Measurements from ENCODE around the gene RAC2.

RAC2 gene

GRCh38 chr22:37181681-37182080 lies 62.4 kb downstream of the RAC2 start:
- H3K27ac ChIP-seq (ENCODE audit: low read length): no peak overlapping the region
- no peak for DNase-seq
- H3K9me2 ChIP-seq (replicated peaks; ENCODE audit: insufficient read depth, low read length): no peaks in the 10 kb centered on the region

GRCh38 chr22:37180531-37181231 lies 63.4 kb downstream of the RAC2 start:
- Histone ChIP-seq H3K36me3 (replicated peaks; ENCODE audit: insufficient read depth, low read length) (no peaks in the 10 kb centered on the region), H3K4me1 (ENCODE audit: low read length) (no peaks in the 10 kb centered on the region), H3K9me3 (replicated peaks; ENCODE audit: insufficient read depth, low read length) (no peaks in the 10 kb centered on the region), H3K79me2 (ENCODE audit: low read length) (no peaks in the 10 kb centered on the region), H3K4me2 (ENCODE audit: low read depth, low read length) (no peak overlapping the region), H2AFZ (ENCODE audit: low read length) (no peak overlapping the region), H4K20me1 (ENCODE audit: insufficient read depth, low read length) (no peaks in the 10 kb centered on the region), H3K9me2 (replicated peaks; ENCODE audit: insufficient read depth, low read length) (no peaks in the 10 kb centered on the region), H3K27me3 (replicated peaks; ENCODE audit: insufficient read depth, low read length) (peaks cover 34% of the 10 kb centered on the region), H3K4me3 (ENCODE audit: low read length) (no peak overlapping the region), H3K9ac (ENCODE audit: low read length) (no peak overlapping the region), H3K27ac (ENCODE audit: low read length) (no peak overlapping the region), H3F3A (ENCODE audit: insufficient read depth, low read length) (no peaks in the 10 kb centered on the region)
- DNase-seq: no peak
- TF ChIP-seq EZH2phosphoT487 (IDR thresholded peaks at IDR 0.05; ENCODE audit: low read length): no peak
- TF ChIP-seq EZH2 (optimal IDR thresholded peaks at IDR 0.05; ENCODE audit: low read depth, low read length): no peak
- TF ChIP-seq CTCF (IDR thresholded peaks at IDR 0.05; ENCODE audit: low read length): no peak

More at GRCh38 chr22:37181681-37182080, 62.4 kb downstream of the RAC2 start:
- Histone ChIP-seq H2AFZ (ENCODE audit: low read length) (no peak overlapping the region), H3K4me2 (ENCODE audit: low read depth, low read length) (no peak overlapping the region), H3K36me3 (replicated peaks; ENCODE audit: insufficient read depth, low read length) (no peaks in the 10 kb centered on the region), H3F3A (ENCODE audit: insufficient read depth, low read length) (0 out of 2 replicates have a peak, but pooled peaks cover 2% of the 10 kb centered on the region), H4K20me1 (ENCODE audit: insufficient read depth, low read length) (no peaks in the 10 kb centered on the region), H3K9ac (ENCODE audit: low read length) (no peak overlapping the region), H3K79me2 (ENCODE audit: low read length) (no peaks in the 10 kb centered on the region), H3K4me1 (ENCODE audit: low read length) (peaks cover 3% of the 10 kb centered on the region; the same call in 1 of the 2 replicates), H3K9me3 (replicated peaks; ENCODE audit: insufficient read depth, low read length) (no peaks in the 10 kb centered on the region), H3K27me3 (replicated peaks; ENCODE audit: insufficient read depth, low read length) (peaks cover 24% of the 10 kb centered on the region), H3K4me3 (ENCODE audit: low read length) (no peak overlapping the region)
- TF ChIP-seq EZH2 (optimal IDR thresholded peaks at IDR 0.05; ENCODE audit: low read depth, low read length): no peak
- TF ChIP-seq EZH2phosphoT487 (IDR thresholded peaks at IDR 0.05; ENCODE audit: low read length): no peak
- no peak for TF ChIP-seq CTCF (IDR thresholded peaks at IDR 0.05; ENCODE audit: low read length)

GRCh38 chr22:37179622-37180420 lies 64.2 kb downstream of the RAC2 start:
- Histone ChIP-seq H3K9ac (ENCODE audit: low read length) (no peak overlapping the region), H2AFZ (ENCODE audit: low read length) (no peak overlapping the region), H3K27me3 (replicated peaks; ENCODE audit: insufficient read depth, low read length) (peaks cover 42% of the 10 kb centered on the region), H3K9me3 (replicated peaks; ENCODE audit: insufficient read depth, low read length) (no peaks in the 10 kb centered on the region), H3K9me2 (replicated peaks; ENCODE audit: insufficient read depth, low read length) (no peaks in the 10 kb centered on the region), H4K20me1 (ENCODE audit: insufficient read depth, low read length) (no peaks in the 10 kb centered on the region), H3F3A (ENCODE audit: insufficient read depth, low read length) (no peaks in the 10 kb centered on the region), H3K4me3 (ENCODE audit: low read length) (no peak overlapping the region), H3K27ac (ENCODE audit: low read length) (no peak overlapping the region), H3K79me2 (ENCODE audit: low read length) (no peaks in the 10 kb centered on the region), H3K4me2 (ENCODE audit: low read depth, low read length) (no peak overlapping the region), H3K4me1 (ENCODE audit: low read length) (no peaks in the 10 kb centered on the region), H3K36me3 (replicated peaks; ENCODE audit: insufficient read depth, low read length) (no peaks in the 10 kb centered on the region)
- TF ChIP-seq EZH2 (optimal IDR thresholded peaks at IDR 0.05; ENCODE audit: low read depth, low read length): no peak
- no peak for TF ChIP-seq CTCF (IDR thresholded peaks at IDR 0.05; ENCODE audit: low read length)
- TF ChIP-seq EZH2phosphoT487 (IDR thresholded peaks at IDR 0.05; ENCODE audit: low read length): no peak
- no peak for DNase-seq

Measured in MM.1S (cell line).